ENCODE results near the gene ZFYVE28. TPM values are rescaled to one million over a fixed set of nuclear protein-coding genes. Genes with fewer than 3 reads are reported as not detected.

The ZFYVE28 gene
- total and polyA plus RNA-seq, 2 donors (not counting 1 experiment from before 2014, with no cell fraction given), result 5.8 to 12.1 TPM

- ATAC-seq (ENCODE audit: low read depth) (no peak), DNase-seq (no peak)
- Histone ChIP-seq H3K36me3 (replicated peaks in 1 of 2; ENCODE audit: control extremely low read depth in 1 of 2, control insufficient read depth in 1 of 2, extremely low read depth in 1 of 2, insufficient read depth in 2 of 2, low read length in 1 of 2) (no peaks in the 10 kb centered on the region), H3K9me3 (ENCODE audit: control extremely low read depth in 1 of 3, control insufficient read depth in 2 of 3, insufficient read depth in 1 of 3, low read length in 2 of 3) (no peaks in the 10 kb centered on the region), H3K4me3 (ENCODE audit: control extremely low read depth in 1 of 5, extremely low read depth in 1 of 5, insufficient read depth in 1 of 5, low read depth in 2 of 5, low read length in 4 of 5) (no peak overlapping the region), H3K27me3 (replicated peaks in 1 of 4; ENCODE audit: control extremely low read depth in 1 of 4, control insufficient read depth in 3 of 4, insufficient read depth in 4 of 4, low read length in 3 of 4) (no peaks in the 10 kb centered on the region), H2AFZ (ENCODE audit: insufficient read depth, low read depth, low read length, poor library complexity, severe bottlenecking) (no peak overlapping the region), H3K4me2 (replicated peaks; ENCODE audit: low read depth, low read length, poor library complexity, severe bottlenecking) (no peak overlapping the region), H4K20me1 (ENCODE audit: control insufficient read depth, insufficient read depth, low read length, poor library complexity, severe bottlenecking) (peaks cover 8% of the 10 kb centered on the region), H3K79me2 (ENCODE audit: control insufficient read depth, insufficient read depth, low read length) (peaks cover 13% of the 10 kb centered on the region), H3K27ac (ENCODE audit: low read length in 2 of 2) (no peak overlapping the region), H3K9ac (ENCODE audit: low read length) (no peak overlapping the region), H3K4me1 (ENCODE audit: control insufficient read depth in 2 of 2, insufficient read depth in 2 of 2, low read length in 2 of 2) (peaks cover 15 to 26% of the 10 kb centered on the region in 2 donors)
- intact Hi-C loops (cut with micrococcal nuclease), result loop anchor here (10.0 kb wide), 1 partner anchor 429 kb away; no protein-coding TSS in a partner anchor
- H3K27ac Mint-ChIP-seq, result no peak overlapping the region
- no peaks in the 10 kb centered on the region for H3K9me3 Mint-ChIP-seq (ENCODE audit: insufficient read depth)
- no peak for TF ChIP-seq CTCF (IDR thresholded peaks at IDR 0.05)
- no peak for TF ChIP-seq EZH2 (IDR thresholded peaks at IDR 0.05; ENCODE audit: borderline replicate concordance, insufficient read depth, low read depth, low read length, poor library complexity, severe bottlenecking)
- H3K4me1 Mint-ChIP-seq, result peaks cover 5% of the 10 kb centered on the region
- no peak overlapping the region for H3K4me3 Mint-ChIP-seq
- no peaks in the 10 kb centered on the region for H3K27me3 Mint-ChIP-seq
- ChIA-PET POLR2A (interaction anchor here (0.6 to 0.8 kb wide), 2 partner anchors 40 to 339 kb away, joined by 3 to 5 read pairs; no protein-coding TSS in a partner anchor), CTCF (interaction anchor here (0.6 kb wide), 1 partner anchor 291 kb away, joined by 3 read pairs; no protein-coding TSS in a partner anchor)
- 96% methylated on average over 14 of the region's 19 CpGs for WGBS (ENCODE audit: insufficient coverage)
Observed at GRCh38 chr4:2265113-2266110, 153.0 kb downstream of the ZFYVE28 start.

Measured in B cell (primary cell).